DOHH2 (cell line): Measurements from ENCODE around the gene KIF22.

Experiments used
- H3F3A ChIP-seq: fragments of 200-600 bp; sonication (generic), shearing (Covaris generic); 2 replicates; pipeline ENCODE4 v1.6.0; 2016; ENCODE audit warnings: antibody characterized with exemption, mild to moderate bottlenecking; ENCODE audit not compliant: control insufficient read depth, insufficient read depth
- H3K27ac ChIP-seq: fragments of 200-600 bp; sonication (generic); 2 replicates; pipeline ENCODE4 v1.5.1; 2014; ENCODE audit warnings: low read depth, mild to moderate bottlenecking, low read length, moderate library complexity
- H3K27me3 ChIP-seq: fragments of 200-600 bp; sonication (generic); 2 replicates; pipeline ENCODE4 v1.6.1; 2014; ENCODE audit warnings: mild to moderate bottlenecking, low read length, mixed read lengths; ENCODE audit not compliant: control insufficient read depth
- H3K36me3 ChIP-seq: fragments of 200-600 bp; sonication (generic); 2 replicates; pipeline ENCODE4 v1.6.1; 2014; ENCODE audit warnings: mild to moderate bottlenecking, low read length, moderate library complexity, mixed read lengths; ENCODE audit not compliant: control insufficient read depth
- H3K4me1 ChIP-seq: fragments of 200-600 bp; sonication (generic); 2 replicates; pipeline ENCODE4 v1.6.1; 2014; ENCODE audit warnings: mild to moderate bottlenecking, low read length, mixed read lengths; ENCODE audit not compliant: control insufficient read depth
- H3K4me2 ChIP-seq: fragments of 200-600 bp; sonication (generic); 2 replicates; pipeline ENCODE4 v1.6.0; 2014; ENCODE audit warnings: mild to moderate bottlenecking, low read length, moderate library complexity
- H3K4me3 ChIP-seq: fragments of 200-600 bp; sonication (generic); 2 replicates; pipeline ENCODE4 v1.5.1; 2014; ENCODE audit warnings: mild to moderate bottlenecking, low read length, mixed read lengths
- H3K79me2 ChIP-seq: fragments of 200-600 bp; sonication (generic); 2 replicates; pipeline ENCODE4 v1.6.1; 2014; ENCODE audit warnings: mild to moderate bottlenecking, low read length, mixed read lengths; ENCODE audit not compliant: control insufficient read depth
- H3K9me2 ChIP-seq: fragments of 200-600 bp; sonication (generic); replicated peaks from 2 replicates; pipeline ENCODE4 v1.6.1; 2014; ENCODE audit warnings: mild to moderate bottlenecking, low read length, mixed read lengths; ENCODE audit not compliant: control insufficient read depth
- H3K9me3 ChIP-seq: fragments of 200-600 bp; sonication (generic); 2 replicates; pipeline ENCODE4 v1.6.1; 2014; ENCODE audit warnings: antibody characterized with exemption, low read length, mixed read lengths; ENCODE audit not compliant: control insufficient read depth, insufficient read depth
- H4K20me1 ChIP-seq: fragments of 200-600 bp; sonication (generic); 2 replicates; pipeline ENCODE4 v1.6.0; 2014; ENCODE audit warnings: low read depth, mild to moderate bottlenecking, antibody characterized with exemption, low read length, moderate library complexity; ENCODE audit not compliant: control insufficient read depth, insufficient read depth
- EZH2phosphoT487 ChIP-seq: fragments of 200-600 bp; sonication (generic); IDR thresholded peaks from 2 replicates; pipeline ENCODE4 v1.6.1; 2017; ENCODE audit warnings: borderline replicate concordance, mild to moderate bottlenecking, antibody characterized with exemption, low read length, moderate library complexity, mixed read lengths
- TF ChIP-seq, protein P1 (sequence below): fragments of 200-600 bp; sonication (generic); IDR thresholded peaks from one replicate; pipeline ENCODE4 v1.5.1; 2014; ENCODE audit warnings: antibody characterized with exemption, mild to moderate bottlenecking, low read depth, low read length; ENCODE audit not compliant: poor library complexity, severe bottlenecking

Gene KIF22

DNA sequence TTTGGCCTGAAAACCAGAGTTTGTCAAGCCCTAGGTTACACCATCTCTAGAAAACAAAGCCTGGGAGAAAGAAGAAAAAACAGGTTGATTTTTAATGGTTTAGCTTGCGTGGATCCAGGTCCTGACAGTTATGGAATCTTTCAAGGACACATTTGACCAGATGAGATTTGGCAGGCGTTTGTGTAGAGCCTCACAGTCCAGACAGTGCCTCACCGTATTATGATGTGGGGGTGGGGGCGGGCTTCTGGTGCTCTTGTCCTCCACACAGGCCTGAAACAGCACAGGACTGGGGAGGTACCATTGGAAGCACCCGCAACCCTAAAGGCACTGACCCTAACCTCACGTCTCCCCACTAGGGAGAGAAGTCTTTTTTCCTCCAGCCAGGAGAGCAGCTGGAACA lies 49.3 kb downstream of the KIF22 start:
- Histone ChIP-seq H3F3A (no peaks in the 10 kb centered on the region), H3K27me3 (no peaks in the 10 kb centered on the region), H3K36me3 (no peaks in the 10 kb centered on the region), H3K9me3 (no peaks in the 10 kb centered on the region), H3K79me2 (no peaks in the 10 kb centered on the region), H3K27ac (no peak overlapping the region), H3K4me1 (no peaks in the 10 kb centered on the region), H4K20me1 (no peaks in the 10 kb centered on the region), H3K9me2 (no peaks in the 10 kb centered on the region), H3K4me3 (no peak overlapping the region), H3K4me2 (no peak overlapping the region)
- TF ChIP-seq, protein P1, sequence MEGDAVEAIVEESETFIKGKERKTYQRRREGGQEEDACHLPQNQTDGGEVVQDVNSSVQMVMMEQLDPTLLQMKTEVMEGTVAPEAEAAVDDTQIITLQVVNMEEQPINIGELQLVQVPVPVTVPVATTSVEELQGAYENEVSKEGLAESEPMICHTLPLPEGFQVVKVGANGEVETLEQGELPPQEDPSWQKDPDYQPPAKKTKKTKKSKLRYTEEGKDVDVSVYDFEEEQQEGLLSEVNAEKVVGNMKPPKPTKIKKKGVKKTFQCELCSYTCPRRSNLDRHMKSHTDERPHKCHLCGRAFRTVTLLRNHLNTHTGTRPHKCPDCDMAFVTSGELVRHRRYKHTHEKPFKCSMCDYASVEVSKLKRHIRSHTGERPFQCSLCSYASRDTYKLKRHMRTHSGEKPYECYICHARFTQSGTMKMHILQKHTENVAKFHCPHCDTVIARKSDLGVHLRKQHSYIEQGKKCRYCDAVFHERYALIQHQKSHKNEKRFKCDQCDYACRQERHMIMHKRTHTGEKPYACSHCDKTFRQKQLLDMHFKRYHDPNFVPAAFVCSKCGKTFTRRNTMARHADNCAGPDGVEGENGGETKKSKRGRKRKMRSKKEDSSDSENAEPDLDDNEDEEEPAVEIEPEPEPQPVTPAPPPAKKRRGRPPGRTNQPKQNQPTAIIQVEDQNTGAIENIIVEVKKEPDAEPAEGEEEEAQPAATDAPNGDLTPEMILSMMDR: no peak
- no peak for TF ChIP-seq EZH2phosphoT487

- Histone ChIP-seq H3F3A (no peaks in the 10 kb centered on the region), H3K4me2 (no peak overlapping the region), H3K4me3 (no peak overlapping the region), H4K20me1 (no peaks in the 10 kb centered on the region), H3K9me3 (no peaks in the 10 kb centered on the region), H3K4me1 (no peaks in the 10 kb centered on the region), H3K27ac (no peak overlapping the region), H3K79me2 (no peaks in the 10 kb centered on the region), H3K36me3 (no peaks in the 10 kb centered on the region), H3K27me3 (no peaks in the 10 kb centered on the region), H3K9me2 (no peaks in the 10 kb centered on the region)
- TF ChIP-seq, protein P1: no peak
- TF ChIP-seq EZH2phosphoT487: no peak
These were observed 49.7 kb downstream of the KIF22 start for GRCh38 chr16:29840240-29840639.

DNA sequence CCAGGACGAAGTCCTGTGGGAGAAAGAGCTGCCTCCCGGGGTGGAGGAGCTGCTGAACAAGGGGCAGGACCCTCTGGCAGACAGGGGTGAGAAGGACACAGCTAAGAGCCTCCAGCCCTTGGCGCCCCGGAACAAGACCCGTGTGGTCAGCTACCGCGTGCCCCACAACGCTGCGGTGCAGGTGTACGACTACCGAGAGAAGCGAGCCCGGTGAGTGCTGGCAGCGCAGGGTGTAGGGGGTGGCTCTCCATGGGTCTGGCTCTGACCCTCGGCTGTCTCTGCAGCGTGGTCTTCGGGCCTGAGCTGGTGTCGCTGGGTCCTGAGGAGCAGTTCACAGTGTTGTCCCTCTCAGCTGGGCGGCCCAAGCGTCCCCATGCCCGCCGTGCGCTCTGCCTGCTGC lies 51.1 kb downstream of the KIF22 start:
- Histone ChIP-seq H3K4me3 (no peak overlapping the region), H3K27ac (no peak overlapping the region), H3K79me2 (no peaks in the 10 kb centered on the region), H3K4me2 (no peak overlapping the region), H3K36me3 (no peaks in the 10 kb centered on the region), H3K9me3 (no peaks in the 10 kb centered on the region), H3K9me2 (no peaks in the 10 kb centered on the region), H3K27me3 (no peaks in the 10 kb centered on the region), H3K4me1 (no peaks in the 10 kb centered on the region), H4K20me1 (no peaks in the 10 kb centered on the region), H3F3A (no peaks in the 10 kb centered on the region)
- TF ChIP-seq, protein P1: no peak
- no peak for TF ChIP-seq EZH2phosphoT487
